ENCODE results near the gene ITIH4.

The ITIH4 gene

DNA sequence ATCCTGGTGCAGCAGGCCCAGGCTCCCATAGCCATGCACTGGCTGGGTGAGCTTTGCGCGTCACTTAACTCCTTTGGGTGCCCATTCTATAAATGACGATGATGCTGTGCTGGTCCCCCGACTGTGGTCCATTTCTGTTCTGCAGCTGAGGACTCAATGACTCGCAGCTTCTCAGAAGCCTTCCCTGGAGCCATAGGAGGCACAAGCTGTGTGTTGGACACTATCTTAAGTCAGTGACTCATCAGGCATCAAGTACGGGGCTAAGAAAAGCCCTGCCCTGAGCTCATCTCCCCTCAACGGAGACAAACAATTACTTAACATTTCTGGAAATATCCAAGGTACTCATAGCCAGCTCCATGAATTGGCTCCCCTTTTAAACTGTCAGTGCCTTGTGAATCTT, 18.1 kb upstream of the ITIH4 start:
- DNase-seq (ENCODE audit: low spot score) = no peak

DNA sequence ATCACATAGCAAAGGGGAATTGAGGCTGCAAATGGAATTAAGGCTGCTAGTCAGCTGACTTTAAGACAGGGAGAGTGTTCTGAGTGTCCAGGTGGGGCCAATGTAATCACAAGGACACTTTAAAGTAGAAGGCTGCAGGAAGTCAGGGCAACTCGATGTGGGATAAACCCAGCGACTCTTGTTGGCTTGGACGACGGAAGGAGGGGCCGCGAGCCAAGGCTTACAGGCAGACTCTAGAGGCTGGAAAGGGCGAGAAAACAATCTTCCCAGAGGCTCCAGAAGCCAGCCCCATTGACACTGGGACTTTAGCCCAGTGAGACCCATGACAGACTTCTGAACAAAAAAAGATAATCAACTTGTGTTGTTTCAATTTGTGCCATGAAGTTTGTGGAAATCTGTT, 17.3 kb upstream of the ITIH4 start:
- no peak for DNase-seq (ENCODE audit: low spot score)

DNA sequence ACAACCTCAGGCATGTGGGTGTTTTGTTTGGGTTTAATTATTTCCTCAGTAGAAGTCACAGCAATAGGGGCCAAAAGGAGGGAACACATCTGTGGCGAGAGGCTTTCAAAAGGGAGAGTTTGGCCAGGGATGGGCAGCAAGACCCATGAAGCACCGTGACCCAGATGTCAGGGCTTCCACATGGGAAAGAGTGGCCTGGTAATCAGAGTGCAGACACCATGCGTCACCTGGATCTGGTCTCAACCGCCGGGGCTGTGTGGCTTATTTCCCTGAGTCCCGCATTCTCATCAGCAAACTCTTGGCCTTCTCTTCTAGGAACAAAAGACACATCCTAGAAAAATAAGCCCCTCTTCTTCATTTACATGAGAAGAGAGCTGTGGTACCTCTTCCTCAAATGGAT, 16.8 kb upstream of the ITIH4 start:
- DNase-seq (ENCODE audit: low spot score) = no peak

DNA sequence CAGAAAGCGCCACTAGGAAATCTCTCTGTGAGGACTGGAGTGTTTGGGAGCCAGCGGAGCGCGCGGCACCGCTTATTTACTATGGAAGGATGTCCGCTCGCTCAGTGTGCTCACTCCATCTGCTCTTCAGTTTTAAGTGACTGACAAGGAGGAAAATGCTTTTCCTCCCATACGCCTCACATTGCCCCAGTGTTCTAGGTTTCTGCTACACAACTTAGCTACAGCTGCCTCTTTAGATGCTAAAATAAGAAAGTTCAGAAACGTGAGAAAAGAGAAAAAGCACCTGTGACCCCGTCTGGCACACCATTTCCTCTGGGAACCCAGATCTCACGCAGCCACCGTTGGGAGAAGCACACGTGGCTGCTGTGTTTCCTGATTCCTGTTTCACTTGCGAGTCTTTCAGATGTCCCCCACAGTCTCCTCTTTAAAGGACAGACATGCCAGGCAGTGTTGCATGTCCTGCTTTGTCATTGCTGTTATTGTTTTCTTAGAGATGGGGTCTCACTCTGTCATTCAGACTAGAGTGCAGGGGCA, 16.0 kb upstream of the ITIH4 start:
- no peak for DNase-seq (ENCODE audit: low spot score)

DNA sequence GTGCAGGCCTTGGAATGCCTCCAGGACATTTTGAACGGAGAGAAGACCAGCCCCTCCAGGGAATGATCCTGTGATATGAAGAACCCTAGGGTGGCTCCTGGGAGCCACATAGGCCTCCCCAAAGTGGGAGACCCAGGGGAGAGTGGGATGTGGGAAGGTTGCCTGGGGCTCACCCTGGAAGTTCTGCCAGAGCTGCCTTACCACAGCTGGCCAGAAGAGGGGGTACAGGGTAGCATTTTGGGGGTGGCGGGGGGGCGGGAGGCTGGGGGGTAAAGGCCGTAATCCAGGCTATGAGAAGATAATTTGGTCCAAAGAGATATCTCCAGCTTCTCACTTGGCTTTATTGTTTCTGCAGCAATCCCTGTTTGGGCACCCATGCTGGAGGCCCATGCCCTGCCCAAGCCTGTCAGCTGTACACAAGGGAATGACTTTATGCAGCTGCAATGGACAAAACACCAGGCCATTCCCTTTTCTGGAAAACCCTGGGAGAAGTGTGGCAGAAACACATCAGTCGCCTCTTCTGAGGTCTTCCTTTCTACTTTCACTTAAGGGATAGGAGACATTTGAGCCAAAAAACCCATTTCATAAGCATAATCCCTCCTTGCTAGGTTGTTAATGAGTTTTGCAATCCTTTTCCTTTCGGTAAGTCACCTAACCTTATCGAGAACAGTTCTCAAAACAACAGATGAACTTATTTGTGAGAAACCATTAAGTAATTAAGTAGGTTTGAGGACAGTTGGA, 15.4 kb upstream of the ITIH4 start:
- no peak for DNase-seq (ENCODE audit: low spot score)

DNA sequence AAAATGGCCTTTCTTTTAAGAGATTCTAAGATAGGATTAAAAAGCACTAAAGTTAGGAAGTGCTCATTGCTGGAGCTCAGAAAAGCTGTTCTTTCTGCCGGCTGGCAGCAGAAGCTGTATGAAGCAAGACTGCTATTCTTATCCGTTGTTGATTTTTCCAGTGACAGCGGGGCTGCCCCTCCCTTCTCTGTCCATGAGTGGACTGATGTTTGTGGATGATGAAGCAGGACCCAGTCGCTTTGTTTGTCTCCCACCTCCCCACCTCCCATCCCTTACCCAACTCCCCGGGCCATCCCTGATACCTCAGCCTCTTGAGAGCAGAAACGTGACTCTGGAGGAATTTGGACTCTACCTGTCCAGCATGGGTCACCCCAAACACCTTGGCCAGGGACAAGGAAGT, 14.7 kb upstream of the ITIH4 start:
- peak; percentile 19 for DNase-seq (ENCODE audit: low spot score)

DNA sequence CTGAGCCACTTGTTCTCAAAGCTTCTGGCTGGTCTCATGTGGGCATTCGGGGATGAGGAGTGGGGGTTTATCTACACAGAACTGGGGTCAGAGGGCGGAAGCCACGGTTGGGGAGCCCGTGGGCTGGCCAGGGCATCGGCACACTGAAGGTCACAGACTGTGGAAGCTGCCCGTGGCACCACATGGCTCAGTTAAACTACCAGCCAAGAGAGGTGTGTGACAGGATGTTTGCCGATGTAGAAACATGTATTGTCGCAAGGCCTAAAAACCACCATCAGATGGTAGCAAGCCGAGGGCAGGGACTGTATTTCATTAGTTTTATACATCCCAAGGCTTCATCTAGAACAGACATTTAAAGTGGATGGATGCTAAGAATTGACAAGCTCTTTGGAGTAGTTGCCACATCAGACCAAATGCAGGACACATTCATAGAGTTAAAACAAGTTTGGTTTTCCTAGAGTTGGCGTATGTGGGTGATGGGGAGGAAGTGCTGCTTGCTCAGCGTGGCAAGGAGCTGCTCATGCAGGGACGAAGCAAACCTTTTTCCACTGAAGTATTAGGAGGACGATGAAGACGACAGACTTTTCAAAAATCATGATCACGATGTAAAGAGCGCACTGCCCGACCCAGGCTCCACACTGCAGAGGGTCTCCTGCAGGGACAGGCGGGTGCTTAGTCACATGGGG, 14.0 kb upstream of the ITIH4 start:
- DNase-seq (ENCODE audit: low spot score) = no peak

DNA sequence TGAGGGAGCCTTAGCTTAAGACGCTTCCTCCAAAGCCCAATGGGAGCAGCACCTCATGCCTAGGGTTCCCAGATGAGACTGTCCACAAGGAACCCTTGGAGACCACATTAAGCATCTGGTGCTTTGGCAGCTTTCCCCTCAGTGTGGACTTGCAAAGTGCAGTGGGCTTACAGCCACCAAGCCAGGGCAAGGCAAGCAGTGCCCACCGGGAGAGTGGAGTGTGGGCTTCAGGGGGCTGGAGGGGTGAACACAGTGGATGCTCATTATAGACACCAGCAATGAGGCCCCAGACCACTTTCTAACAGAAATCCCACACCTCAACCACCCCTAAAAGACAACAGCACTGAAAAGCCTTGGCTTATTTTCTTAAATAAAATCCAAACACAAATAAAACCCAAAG, 13.4 kb upstream of the ITIH4 start:
- DNase-seq (ENCODE audit: low spot score) = no peak

DNA sequence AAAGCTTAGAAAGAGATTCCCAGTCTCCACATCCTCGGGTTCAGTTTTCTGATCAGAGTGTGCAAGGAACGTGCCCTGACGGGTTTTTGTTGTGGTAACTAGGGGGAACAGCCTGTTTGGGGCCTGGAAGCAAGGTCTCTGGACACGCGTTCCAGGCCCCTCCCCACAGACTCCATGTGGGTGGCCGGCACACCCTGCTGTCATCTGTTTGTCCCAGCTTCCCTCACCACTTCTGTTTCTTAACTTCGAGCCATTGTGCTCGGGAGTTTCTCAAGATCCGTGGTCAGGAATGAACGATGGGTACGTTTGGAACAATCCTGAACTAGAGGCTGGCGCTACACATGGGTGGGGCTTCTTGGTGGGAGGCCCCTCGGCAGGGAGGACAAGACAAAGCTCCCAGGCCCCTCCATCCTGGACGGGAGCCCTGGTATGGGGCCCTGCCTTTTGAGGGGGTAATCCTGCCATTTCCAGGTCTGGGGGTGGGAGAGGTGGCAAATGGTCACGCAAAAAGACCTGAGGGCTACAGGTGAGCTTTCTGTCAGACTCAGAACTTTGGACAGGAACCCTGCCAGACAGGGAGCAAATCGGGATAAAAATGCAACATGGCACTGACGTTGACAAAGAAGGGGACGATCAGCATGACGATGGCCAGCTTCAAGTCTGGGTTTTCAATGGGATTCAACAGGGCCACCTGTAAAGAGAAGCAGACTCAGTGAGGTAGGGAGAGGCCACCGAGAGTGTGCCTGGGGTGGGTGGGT, 12.8 kb upstream of the ITIH4 start:
- no peak for DNase-seq (ENCODE audit: low spot score)

DNA sequence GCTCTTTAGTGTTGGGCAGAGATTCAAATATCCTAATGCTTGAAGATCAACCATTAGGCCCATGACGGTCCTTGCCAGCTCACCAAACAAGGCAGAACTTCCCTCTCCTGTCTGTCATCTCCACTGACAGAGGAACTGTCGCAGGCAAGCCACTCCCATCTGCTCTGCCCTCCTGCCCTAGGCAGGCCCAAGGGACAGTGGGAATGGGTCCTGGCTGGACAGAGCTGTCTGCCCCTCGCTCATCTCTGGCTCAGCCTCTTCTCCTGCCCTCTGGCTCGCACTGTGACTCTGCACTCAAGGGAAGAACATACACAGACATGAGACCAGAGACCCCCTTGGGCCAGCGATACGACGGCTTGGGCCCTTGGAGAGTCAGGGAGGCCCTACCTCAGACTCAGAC, 12.0 kb upstream of the ITIH4 start:
- no peak for DNase-seq (ENCODE audit: low spot score)

DNA sequence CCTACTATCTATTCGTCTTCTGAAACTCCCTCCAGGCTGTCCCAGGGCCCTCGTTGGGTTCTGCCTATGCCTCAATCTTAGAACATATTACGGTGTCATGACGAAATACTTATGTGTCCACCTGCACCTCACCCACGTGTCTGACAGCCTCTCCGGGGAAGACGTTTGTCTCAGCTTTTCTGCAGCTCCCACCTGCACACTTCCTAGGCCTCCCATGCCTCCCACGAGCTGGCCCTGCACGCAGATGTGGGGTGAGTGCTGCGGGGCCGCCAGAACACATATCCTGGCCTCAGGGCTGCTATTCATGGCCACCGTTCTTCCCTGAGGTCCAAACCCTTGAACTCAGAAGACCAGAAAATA, 11.5 kb upstream of the ITIH4 start:
- DNase-seq (ENCODE audit: low spot score) = no peak

DNA sequence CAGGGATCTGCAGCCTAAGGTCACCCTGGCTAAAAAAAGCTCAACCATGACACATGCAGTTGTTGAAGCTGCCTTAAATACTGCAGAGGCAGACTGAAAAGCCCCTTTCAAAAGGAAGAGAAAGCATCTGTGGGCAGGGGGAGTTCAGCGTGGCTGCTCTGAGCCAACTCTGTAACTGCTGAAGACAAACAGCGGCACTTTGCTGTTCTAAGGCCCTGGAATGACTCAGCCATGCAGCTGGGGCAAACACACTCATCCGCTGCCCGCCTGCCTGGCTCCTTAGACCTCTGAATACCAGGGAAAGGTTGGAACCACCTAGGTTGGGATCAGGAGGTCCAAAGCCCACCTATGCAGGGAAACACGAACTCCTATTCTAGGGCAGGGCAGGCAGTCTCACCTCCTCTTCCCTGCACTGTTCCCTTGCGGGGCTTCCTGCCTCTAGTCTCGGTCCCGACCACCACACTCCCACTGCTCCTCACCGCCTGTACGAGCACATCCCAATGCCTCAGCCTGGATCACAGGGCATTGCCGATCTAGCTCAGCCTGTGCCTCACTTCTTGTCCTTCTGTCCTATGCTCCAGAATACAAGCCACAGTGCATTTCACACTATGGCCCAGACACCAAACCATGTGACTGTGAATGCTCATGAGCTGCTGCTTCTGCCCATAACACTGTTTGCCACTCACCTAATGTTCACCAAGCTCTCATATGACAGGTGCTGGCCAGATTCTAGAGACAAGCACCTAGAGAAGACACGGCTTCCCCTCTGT, 10.9 kb upstream of the ITIH4 start:
- no peak for DNase-seq (ENCODE audit: low spot score)

DNA sequence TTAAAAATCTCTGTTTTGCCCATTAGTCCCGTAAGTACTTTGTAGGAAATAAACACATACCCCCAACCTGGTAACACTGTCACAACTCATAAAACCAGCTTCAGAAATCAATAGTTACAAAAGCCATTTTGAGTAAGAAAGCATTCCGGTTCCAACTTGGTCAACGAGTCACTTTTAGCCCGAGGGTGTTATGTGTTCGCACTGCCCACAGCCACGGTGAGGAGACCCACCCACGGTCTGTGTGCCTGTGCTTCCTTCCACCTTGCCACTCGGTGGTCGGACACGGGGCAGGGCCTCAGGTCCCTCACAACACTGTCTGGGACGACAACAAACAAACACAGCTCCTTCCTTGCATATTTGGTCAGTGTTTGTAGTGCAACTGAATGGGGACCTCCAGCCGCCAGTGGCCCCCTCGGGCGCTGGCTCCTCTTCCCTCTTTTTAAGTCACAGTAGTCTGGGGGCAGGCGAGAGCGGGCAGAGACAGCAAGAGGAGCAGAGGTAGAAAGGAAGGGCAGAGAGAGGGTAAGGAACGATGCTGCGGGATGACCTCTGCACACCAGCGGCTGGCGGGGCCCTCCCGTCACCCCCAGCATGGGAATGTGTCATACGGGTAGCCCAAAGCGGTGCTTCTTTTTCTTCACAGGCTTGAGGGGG, 9.5 kb upstream of the ITIH4 start:
- no peak for DNase-seq (ENCODE audit: low spot score)

DNA sequence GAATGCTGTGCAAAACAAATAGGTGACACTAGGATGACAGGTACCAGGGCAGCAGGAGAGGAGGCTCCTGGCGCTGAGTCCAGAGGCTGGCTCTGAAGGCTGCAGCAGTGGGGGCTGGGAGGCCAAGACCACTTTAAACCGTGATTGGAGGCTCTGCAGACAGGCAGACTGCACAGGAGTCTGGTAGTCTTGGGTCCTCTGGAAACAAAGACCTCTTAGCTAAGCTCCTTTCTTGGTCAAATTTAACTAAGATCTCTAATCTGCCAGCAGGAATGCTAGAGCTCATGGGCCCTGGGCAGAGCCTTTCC, 8.8 kb upstream of the ITIH4 start:
- DNase-seq (ENCODE audit: low spot score) = no peak

DNA sequence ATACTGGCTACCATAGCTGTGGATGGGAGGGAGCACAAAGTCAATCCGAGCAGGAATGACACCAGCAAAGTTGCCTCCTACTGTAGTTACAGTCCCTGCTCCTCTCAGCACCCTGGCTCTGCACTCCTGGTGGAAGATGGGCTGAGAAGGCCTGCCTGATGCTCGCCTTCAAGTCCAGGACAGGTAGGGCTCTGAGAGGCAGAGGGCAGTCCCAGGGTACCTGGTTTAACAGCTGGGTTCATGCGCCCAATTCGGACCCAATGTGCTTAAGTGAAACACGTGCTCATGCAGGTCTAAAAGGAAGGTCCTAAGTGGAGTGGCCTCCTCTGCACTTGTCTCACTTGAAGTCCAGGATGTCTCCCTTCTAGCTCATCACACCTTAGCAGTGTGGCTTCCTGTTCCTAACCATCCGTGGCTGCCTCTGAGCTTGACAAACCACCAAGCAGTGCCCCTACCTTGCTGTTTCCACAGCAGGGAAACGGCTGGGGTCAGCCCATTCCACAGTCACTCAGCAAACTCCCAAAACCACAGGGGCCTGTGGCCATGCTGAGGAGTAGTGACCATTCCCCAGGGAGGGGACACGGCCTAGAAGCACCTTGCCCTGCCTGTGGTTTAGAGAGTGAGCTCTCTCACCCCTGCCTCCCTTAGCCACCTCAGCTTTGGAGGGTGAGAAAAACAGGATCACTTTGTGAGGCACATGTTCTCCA, 8.2 kb upstream of the ITIH4 start:
- no peak for DNase-seq (ENCODE audit: low spot score)

DNA sequence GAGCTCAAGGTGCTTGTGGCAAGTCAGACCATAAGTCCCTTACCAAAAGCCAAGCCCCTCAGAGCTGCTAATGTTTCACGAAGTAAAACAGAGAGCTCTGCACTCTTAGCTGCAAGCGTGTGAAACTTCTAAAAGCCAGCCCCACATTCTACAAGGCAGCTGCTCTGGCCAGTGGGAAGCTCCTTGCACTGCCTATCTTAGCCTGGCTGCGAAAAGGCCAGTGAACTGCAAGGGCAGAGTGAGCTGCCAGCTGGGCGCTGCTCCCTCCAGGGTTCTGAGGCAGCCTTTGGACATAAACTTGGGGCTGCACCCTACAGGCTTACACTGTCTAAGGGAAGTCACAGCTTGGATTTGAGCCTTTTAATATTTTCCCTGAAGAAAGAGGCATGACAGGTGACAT, 6.5 kb upstream of the ITIH4 start:
- no peak for DNase-seq (ENCODE audit: low spot score)

DNA sequence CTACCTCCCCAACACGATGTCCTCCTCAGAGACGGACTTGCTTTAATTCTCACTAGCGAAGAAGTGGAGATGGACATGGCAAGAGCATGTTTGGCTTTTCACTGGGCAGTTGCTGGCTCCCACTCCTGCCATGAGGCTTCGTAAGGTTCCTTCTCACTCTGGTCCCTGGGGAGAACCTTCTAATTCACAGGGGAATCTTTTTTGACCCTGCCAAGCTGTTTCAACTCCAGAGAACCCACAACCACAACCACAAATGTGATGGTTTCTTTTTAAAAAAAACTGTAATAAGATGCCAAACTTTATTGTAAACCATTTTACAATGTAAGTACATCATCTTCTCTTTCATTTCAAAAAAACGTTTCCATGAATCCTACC, 6.0 kb upstream of the ITIH4 start:
- DNase-seq (ENCODE audit: low spot score) = no peak

DNA sequence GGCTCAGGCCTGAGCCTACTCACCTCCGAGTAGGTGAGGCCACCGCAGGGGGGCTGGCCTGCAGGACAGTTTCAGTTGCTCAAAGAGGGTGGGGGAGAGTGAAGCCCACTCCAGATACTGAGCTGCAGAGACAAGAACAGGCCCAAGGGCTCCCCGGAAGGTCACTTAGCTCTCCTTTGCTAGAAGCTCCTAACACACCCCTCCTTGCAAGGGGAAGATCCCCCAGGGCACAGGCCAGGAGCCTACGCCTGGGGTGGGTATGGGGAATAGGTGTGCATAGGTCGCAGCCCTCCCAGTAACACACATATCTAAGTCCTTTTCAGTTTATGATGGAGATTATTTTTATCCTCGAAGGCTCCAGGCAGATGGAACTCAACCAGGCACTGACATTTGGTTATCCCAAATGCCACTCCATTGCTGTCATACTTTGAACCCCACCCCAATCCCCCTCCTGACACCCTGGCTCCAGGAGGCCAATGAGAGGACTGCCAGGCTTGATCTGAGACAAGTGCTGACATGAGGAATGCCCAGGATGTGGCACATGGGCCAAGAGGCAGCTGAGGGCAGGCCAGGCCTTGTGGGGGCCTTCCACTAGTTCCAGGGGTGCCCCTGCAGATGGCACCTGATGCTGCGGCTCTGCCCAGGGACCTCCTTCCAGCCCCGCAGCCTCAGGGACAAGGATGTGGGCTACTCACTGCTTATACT, 5.4 kb upstream of the ITIH4 start:
- DNase-seq (ENCODE audit: low spot score) = no peak

DNA sequence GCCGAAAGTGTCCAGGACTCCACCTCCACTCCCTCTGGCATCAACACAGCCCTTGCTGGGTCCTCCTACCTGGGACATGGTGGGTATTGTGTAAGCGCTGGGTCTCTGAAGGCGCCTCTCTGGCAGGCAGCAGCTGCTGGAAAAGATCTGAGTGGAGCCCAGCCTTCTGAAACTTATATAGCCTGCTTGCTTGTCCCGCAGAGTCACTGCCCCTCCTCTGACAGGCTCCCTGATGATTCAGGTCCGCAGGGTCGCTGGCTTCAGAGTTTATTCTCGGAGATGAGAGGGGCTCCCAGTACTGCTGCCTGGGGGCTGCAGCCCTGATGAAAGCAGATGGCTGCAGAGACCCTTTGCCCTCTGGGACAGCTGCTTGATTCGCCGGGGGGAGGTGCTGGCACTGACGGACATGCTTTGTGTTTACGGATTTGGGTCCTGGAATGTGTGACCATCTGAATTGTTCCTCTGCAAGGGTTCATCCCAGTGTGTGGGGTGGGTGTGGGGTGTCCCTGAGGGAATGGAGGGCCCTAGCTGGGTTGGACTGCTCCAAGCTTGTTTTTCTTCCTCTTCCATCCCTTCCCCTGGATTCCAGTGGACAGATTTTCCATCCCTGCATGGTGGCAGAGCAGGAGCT, 4.5 kb upstream of the ITIH4 start, which contains the start of gene MUSTN1:
MUSTN1 (minus strand) TSS at position 149 of the 631 bp plus-strand sequence; CDS start at position 78, 71 bp downstream.
- no peak for DNase-seq (ENCODE audit: low spot score)

DNA sequence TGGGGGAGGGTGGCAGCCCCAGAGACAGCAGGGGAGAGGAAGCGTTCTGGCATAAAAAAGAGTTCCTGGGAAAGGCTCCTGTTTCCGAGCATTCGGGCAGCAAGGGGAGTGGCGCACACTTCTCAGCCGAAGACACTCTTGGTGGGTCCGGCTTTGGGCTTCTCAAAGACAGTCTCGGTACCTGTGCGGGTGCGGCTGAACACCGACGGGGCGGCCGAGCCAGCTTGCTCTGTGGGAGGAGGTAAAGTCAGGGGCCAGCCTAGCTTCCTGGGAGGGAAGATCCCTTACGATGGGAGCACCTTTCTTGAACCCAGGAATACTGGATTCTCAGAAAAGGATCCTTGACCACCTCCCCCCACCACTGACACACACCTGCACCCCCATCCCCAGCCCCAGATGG, 2.7 kb upstream of the ITIH4 start:
- DNase-seq (ENCODE audit: low spot score) = no peak

All from HuH-7 (cell line).